Panc1 (cell line): ENCODE data around the gene SUGP1.

ENCODE experiments used
- POLR2AphosphoS5 ChIP-seq: IDR thresholded peaks from 2 replicates; pipeline ENCODE4 v1.6.1; 2012; ENCODE audit warnings: mild to moderate bottlenecking, low read depth, low read length, moderate library complexity
- SIN3A ChIP-seq: IDR thresholded peaks from 2 replicates; pipeline ENCODE4 v1.6.1; 2012; ENCODE audit warnings: low read depth, mild to moderate bottlenecking, low read length, moderate library complexity, borderline replicate concordance; ENCODE audit not compliant: insufficient read depth
- TF ChIP-seq, protein P1 (sequence below), 2 experiments: IDR thresholded peaks; 2 replicates each; pipeline ENCODE4 v1.6.1; 2011 to 2012; ENCODE audit warnings: low read depth in 2 of 2, control low read depth in 1 of 2, low read length in 1 of 2, mild to moderate bottlenecking in 1 of 2, moderate library complexity in 1 of 2; ENCODE audit not compliant: insufficient read depth in 1 of 2
- TF ChIP-seq, protein P2 (sequence below): fragments of 450-650 bp; IDR thresholded peaks from 2 replicates; pipeline ENCODE4 v1.5.1; 2017; ENCODE audit warnings: mild to moderate bottlenecking

DNA sequence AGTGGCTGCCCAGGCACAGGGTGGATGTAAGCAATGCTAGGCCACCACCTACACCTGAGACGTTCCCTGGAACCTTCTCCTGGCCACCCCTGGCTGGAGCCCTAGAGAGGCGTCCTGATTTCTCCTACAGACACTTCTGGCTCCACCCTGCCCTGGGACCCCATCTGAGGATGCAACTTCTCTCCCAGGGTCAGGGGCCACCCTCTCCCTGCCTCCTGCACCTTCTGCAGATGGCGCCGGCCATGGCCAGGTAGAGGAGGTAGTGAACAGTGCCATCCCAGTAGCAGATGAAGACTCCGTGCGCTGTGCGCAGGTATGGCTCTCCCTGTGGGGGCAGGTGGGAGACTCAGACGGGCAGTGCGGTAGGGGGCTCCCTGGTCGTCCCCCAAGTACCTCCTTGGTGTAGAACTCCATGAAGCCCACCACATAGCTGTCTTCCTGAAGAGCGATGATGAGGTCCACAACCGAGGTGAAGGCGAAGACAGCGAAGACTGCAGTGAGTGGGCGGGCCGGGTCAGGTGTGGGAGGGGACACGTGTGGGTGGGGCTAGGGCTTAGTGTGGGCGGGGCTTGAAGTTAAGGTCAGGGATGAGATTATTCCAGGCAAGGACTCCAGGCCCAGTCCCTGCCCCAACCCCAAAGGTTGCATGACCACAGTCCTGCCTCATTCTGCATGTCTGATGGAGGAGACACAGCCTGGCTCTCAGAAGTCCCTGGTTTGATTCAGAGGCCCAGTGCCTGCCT is 50.2 kb downstream of the SUGP1 start:
- TF ChIP-seq, protein P1, sequence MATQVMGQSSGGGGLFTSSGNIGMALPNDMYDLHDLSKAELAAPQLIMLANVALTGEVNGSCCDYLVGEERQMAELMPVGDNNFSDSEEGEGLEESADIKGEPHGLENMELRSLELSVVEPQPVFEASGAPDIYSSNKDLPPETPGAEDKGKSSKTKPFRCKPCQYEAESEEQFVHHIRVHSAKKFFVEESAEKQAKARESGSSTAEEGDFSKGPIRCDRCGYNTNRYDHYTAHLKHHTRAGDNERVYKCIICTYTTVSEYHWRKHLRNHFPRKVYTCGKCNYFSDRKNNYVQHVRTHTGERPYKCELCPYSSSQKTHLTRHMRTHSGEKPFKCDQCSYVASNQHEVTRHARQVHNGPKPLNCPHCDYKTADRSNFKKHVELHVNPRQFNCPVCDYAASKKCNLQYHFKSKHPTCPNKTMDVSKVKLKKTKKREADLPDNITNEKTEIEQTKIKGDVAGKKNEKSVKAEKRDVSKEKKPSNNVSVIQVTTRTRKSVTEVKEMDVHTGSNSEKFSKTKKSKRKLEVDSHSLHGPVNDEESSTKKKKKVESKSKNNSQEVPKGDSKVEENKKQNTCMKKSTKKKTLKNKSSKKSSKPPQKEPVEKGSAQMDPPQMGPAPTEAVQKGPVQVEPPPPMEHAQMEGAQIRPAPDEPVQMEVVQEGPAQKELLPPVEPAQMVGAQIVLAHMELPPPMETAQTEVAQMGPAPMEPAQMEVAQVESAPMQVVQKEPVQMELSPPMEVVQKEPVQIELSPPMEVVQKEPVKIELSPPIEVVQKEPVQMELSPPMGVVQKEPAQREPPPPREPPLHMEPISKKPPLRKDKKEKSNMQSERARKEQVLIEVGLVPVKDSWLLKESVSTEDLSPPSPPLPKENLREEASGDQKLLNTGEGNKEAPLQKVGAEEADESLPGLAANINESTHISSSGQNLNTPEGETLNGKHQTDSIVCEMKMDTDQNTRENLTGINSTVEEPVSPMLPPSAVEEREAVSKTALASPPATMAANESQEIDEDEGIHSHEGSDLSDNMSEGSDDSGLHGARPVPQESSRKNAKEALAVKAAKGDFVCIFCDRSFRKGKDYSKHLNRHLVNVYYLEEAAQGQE (IDR thresholded peaks at IDR 0.05; ENCODE audit: insufficient read depth in 1 of 2, low read depth in 2 of 2, low read length in 1 of 2): no peak
- TF ChIP-seq, protein P2, sequence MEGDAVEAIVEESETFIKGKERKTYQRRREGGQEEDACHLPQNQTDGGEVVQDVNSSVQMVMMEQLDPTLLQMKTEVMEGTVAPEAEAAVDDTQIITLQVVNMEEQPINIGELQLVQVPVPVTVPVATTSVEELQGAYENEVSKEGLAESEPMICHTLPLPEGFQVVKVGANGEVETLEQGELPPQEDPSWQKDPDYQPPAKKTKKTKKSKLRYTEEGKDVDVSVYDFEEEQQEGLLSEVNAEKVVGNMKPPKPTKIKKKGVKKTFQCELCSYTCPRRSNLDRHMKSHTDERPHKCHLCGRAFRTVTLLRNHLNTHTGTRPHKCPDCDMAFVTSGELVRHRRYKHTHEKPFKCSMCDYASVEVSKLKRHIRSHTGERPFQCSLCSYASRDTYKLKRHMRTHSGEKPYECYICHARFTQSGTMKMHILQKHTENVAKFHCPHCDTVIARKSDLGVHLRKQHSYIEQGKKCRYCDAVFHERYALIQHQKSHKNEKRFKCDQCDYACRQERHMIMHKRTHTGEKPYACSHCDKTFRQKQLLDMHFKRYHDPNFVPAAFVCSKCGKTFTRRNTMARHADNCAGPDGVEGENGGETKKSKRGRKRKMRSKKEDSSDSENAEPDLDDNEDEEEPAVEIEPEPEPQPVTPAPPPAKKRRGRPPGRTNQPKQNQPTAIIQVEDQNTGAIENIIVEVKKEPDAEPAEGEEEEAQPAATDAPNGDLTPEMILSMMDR: no peak
- TF ChIP-seq POLR2AphosphoS5 (no peak), SIN3A (no peak)
